Upper lobe of left lung (tissue), 4 donors: Measurements from ENCODE around the gene FHDC1.

ENCODE experiments used
- EP300 ChIP-seq, 4 donors: sonication (generic); formaldehyde crosslinking; IDR thresholded peaks; one replicate each; pipeline ENCODE4 v1.5.1; 2017; ENCODE audit warnings: antibody characterized with exemption in 4 of 4, control low read depth in 2 of 4
- POLR2A ChIP-seq, 4 donors: fragments of 450-650 bp; IDR thresholded peaks; one replicate each; pipeline ENCODE4 v1.5.1; 2016 to 2017; ENCODE audit warnings: antibody characterized with exemption in 4 of 4, mild to moderate bottlenecking in 2 of 4
- POLR2AphosphoS5 ChIP-seq, 2 donors: sonication (generic); formaldehyde crosslinking; IDR thresholded peaks; one replicate each; pipeline ENCODE4 v1.5.1; 2017; ENCODE audit warnings: antibody characterized with exemption in 2 of 2
- TF ChIP-seq, protein P1 (sequence below), 6 experiments: fragments of 450-650 bp in 4 of 6; fragments of 200-600 bp in 2 of 6; sonication (generic) in 2 of 6; IDR thresholded peaks; one replicate each; pipeline ENCODE4 v1.5.1; 2016 to 2019; ENCODE audit warnings: antibody characterized with exemption in 6 of 6

GRCh38 chr4:152972821-152973628 is 36.9 kb downstream of the FHDC1 start:
- TF ChIP-seq, protein P1, sequence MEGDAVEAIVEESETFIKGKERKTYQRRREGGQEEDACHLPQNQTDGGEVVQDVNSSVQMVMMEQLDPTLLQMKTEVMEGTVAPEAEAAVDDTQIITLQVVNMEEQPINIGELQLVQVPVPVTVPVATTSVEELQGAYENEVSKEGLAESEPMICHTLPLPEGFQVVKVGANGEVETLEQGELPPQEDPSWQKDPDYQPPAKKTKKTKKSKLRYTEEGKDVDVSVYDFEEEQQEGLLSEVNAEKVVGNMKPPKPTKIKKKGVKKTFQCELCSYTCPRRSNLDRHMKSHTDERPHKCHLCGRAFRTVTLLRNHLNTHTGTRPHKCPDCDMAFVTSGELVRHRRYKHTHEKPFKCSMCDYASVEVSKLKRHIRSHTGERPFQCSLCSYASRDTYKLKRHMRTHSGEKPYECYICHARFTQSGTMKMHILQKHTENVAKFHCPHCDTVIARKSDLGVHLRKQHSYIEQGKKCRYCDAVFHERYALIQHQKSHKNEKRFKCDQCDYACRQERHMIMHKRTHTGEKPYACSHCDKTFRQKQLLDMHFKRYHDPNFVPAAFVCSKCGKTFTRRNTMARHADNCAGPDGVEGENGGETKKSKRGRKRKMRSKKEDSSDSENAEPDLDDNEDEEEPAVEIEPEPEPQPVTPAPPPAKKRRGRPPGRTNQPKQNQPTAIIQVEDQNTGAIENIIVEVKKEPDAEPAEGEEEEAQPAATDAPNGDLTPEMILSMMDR (IDR thresholded peaks at IDR 0.05), result no peak
- TF ChIP-seq POLR2AphosphoS5 (IDR thresholded peaks at IDR 0.05), result no peak
- TF ChIP-seq EP300 (IDR thresholded peaks at IDR 0.05), result no peak
- no peak for TF ChIP-seq POLR2A (IDR thresholded peaks at IDR 0.05)
